ENCODE measurements around the gene DMAC1.

The DMAC1 gene, protein sequence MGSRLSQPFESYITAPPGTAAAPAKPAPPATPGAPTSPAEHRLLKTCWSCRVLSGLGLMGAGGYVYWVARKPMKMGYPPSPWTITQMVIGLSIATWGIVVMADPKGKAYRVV

DNA sequence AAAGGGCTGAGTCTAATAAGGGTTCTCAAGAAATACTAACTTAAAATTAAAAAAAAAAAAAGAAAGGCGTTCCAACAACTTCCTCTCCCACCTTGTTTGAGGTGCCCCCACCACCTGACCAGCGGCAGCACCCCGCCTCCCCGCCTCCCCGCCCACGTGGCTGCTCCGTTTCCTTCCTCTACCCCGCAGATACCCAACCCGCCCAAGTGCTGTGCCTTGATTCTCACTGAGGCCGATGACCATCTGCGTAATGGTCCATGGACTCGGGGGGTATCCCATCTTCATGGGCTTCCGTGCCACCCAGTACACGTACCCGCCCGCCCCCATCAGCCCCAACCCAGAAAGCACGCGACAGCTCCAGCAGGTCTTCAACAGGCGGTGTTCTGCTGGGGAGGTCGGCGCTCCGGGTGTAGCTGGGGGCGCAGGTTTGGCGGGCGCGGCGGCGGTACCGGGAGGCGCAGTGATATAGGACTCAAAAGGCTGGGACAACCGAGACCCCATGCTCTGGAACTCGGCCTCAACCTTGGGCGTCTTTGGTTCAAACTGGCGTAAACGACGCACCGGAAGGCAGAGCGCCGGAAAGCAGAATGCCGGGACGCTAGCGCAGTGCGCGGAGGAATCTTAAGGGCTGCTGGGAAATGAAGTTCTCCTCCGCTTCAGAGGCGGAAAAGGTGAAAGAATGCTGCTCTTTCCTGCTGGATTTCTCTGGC lies at the start of gene DMAC1:
Gene DMAC1, minus strand, starts transcription at position 545 of the 710 bp plus-strand sequence. Its CDS starts 44 bp downstream, at position 501.
- DNase-seq = peak; percentile 84

DNA sequence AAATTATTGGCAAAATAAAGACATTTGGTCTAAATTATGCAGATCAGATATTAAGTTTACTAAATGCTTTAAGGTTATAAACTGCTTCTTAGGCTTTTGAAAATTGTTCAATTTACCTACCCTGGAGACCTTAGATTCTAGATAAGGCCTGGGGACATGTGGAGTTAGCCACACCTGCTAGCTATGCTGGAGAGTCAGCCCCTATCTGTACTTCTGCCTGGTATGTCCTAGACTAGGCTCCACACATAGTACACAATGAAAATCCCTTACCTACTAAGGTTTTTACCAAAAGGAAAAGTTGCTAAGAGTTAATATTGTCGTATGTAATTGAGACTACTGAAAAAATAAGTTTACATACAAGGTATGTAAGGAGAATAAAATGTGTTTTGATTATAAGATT lies 49.8 kb upstream of the DMAC1 start:
- DNase-seq = no peak

DNA sequence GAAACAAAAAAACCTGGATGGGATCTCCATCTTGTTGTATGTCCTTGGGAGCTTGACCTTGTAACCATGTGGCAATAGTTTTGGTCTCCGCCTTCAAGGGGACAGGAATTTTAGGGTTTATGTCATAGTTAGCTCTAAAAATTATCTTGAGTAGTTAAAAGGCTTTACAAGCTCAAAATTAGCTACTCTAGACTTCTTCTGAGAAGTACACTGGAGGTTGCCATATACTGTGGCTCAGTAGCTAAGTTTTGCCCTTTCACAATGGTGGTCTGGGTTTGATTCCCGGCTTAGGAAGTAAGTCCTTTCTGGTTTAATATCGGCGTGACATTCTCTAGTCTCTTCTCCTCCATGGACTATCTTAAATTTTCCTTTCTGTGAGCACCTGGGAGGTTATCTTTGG lies 48.9 kb upstream of the DMAC1 start:
- DNase-seq = no peak

DNA sequence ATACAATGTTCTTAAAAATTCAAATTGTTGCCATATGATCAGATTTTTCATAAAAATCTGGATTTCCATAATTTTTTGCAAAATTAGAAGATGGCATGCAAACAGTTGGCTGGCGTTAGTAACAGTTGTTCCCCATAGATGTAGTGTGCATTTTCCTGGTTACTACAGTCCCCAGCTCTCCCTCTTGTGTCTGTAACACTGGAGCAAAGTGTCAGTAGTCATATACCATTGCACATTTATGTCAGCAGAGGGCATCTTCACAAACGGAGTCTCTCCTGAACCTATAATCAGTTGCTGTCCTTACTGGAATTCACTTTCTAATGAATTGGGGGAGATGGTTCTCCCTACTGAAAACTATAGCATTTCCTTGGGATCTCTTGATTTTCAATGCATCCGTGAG lies 44.7 kb upstream of the DMAC1 start:
- DNase-seq = peak; percentile 32

DNA sequence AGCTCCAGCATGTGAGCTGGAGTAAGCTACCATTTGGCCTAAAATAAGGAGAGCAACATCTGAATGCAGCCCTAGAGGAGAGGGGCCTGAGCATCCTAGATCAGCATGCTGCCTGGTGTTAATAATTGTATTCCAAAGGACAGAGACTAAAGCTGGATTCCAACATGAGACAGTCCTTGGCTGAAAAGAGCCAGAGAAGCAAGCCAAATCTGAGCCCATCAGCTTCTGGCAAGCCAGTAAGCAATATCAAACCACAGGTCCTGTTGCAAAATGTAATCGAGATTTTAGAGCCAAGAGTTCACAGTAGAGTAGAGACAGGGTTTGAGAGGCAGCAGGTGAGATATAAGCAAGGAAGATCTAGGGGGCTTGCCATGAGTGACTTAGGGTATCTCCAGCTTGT lies 42.3 kb upstream of the DMAC1 start:
- DNase-seq = no peak

DNA sequence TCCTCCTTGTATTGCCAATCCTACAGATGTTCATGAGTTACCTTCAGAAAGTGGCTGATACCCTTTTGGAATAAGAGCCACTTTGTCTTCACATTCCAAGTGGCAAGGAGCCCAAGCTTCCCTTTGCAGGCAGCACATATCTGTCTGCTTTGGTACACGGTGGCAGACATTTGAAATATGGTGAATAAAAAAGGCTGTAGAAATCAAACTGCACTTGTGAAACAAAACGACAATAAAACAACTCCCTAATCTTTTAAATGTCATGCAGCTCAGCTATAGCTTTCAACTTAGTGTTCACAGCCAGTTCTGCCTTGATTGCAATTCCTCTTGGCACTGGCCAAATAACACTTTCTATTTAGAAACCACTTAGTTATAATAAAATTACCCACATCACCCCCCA lies 35.0 kb upstream of the DMAC1 start:
- no peak for DNase-seq

DNA sequence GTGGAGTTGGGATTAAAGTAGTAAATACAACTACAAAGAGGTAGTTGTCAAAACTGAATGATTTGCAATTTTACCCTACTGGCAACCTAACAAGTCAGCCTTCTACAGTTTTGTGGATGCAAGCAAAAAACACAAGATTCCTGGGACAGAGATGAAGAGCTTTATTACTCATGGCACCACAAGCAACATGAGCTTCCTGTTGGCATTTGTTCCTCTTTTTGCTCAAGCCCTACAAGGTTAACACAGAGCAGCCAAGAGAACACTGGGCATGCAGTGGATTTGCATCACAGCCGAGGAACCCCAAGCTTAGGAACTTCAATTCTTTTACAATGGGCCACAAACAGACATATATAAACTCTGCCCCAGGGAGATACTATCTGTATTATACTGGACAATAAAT lies 28.8 kb upstream of the DMAC1 start:
- DNase-seq = no peak

DNA sequence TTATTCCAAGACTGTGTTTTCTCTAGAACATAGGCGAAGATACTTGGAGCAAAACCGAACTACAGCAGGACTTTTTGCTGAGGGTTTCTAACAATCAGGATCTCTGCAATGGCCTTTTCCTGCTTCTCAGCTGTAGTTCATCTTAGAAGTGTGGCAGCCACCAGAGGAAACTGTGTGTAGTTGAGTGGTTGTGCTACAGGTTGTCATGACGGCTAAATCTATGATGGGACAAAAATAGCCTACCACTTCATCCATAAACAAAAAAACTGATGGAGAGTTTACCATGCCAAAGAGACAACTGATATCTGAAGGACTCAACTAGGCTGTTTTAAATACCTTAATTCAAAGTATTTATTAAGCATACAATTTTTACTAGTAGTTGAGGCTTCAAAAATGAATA lies 28.2 kb upstream of the DMAC1 start:
- DNase-seq = no peak

DNA sequence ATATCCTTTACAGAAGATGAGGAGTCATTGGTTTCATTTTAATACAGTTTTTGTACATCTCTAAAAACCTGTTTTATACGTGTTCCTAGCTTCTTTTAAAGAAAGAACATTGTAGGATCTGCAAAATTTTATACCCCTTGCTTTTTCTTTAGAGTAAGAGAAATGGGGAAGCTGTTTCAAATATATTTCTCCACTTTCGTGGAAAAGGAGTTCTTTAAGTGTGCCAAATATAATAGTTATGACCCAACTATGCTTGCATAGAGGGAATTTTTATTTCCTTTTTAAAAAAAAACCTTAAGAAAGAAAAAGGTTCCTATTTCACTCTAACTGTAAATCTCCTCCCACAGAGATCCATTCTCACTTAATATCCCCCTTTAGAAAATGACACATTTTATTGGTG lies 27.5 kb upstream of the DMAC1 start:
- no peak for DNase-seq

DNA sequence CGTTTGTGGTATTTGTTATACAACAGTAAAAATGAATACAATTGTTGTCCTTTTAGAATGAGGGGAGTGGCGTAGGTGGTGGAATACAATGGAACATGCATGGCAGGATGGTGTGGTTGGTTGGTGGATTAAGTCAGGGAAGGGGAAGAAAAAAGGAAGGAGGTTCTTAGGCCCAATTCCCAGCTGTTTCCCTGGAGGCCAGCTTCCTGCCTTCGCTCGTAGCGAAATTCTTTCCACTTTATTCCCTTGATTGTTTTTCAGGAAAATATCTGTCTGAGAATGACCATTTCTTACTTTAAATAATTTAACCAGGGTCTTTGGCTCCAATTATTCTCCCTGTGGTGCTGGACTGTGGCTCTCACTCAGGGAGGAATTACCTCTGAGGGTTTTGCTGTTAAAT lies 24.1 kb upstream of the DMAC1 start:
- DNase-seq = no peak

DNA sequence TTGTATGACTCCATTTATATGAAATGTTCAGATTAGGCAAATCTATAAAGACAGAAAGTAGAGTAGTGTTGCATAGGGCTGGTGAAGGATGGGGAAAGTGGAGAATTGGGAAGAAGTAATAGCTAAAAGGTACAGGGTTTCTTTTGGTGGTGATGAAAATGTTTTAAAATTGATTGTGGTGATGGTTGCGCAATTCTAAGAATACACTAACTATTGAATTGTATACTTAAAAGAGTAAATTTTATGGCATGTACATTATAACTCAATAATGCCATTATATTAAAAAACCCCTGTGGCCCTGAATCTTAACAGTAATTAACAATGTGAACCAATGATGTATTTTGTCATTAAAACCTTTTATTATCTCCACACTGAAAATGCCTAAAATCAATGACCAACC lies 20.4 kb upstream of the DMAC1 start:
- no peak for DNase-seq

DNA sequence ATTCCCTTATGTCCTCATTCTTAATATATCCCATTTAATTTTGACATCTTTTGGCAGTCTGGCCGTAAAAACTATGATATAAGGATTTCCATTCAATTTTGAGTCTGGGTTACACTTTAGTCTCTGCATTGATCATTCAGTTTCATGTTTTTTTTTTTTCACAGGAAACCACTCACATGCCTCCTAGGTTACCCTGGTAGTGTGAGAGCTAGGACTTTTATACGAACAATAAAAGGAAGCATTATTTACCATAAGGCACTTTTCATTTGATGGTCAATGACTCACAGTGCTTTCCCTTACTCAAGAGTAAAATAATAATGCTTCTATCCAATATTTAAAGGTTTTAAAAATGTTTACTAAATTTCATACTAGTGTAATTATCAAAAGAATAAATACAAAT lies 16.4 kb upstream of the DMAC1 start:
- DNase-seq = no peak

DNA sequence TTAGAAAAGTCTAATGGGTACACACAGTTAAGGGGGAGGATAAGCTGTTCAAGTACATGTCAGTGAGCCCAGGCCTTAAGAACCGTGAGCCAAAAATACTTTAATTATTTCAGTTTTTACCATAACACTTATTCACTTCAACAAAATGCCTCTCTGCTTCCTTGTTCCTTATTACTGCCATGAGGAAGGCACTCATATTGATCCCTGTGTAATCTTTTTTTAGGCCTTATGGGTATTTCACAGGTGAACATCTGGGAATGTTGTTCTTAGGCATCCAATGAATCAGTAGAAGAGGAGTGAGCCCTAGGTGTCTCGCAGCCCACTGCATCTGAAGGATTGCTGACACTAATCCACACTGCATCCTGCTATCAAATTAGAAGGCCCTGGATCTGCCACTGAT lies 13.5 kb upstream of the DMAC1 start:
- no peak for DNase-seq

DNA sequence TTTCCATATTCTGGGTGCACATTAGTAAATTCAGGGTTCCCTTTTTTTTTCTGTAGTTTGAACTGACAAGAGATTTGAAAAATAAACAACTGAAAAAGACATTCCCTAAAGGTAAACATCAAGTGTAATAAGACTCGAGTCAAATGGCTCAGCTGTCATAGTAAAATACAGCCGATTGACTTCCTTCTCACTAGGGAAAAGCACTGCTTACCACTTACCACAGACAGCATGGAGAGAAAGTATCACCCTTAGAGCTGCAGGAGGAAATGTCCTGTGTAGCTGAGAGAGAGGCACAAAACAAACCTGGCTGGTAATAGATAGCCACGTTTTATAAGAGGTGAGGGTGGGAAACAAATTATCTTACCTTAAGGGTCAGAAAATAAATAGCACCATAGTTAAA lies 12.1 kb upstream of the DMAC1 start:
- no peak for DNase-seq

DNA sequence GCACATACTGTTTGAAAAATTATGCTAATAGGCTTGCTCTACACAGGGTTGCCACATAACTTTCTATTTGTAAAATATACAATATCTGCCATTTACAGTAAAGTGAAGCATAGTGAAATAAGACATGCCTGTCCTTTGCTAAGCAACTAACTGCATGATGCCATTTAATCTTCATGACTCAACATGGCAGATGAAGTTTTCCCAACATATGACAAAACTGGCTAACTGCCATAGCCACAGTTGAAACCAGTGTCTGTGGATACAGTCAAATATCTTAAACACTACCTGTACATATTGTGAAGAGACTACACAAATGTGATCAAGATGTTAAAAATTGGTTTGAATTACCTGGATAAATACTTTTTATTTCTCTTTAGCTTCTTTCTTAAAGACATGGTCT lies 3.1 kb upstream of the DMAC1 start:
- DNase-seq = peak; percentile 39

DNA sequence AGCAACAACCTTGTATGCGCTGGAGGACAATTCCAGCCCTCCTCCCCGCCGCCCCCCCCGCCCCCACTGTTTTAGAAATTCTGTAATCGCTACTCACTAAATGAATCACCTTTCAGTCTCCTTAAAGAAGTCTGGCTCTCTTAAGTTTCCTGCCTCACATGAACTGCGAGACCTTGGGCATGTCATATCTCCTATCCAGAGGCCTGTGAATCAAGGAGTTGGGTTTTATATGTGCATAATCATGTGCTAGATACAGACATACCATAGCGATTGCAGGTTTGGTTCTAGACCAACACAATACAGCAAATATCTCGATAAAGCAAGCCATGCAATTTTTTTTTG lies 337 bp upstream of the DMAC1 start:
- DNase-seq = no peak

DNA sequence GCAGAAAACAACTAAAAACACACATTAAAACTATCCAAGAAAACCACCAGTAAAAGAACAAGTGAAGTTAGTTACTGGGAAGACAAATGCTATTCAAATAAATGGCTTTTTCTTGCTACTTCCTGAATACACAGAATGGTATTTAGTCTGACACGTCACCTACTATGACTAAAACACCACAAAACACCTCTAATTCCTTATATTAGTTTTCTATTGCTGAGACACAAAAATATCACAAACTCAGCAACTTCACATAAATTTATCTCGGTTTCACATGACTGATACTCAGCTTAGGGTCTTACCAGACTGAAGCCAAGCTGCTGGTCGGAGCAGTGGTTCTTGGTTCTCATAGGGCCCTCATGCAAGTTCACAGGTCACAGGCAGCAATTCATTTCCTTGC lies 5.4 kb downstream of the DMAC1 start:
- no peak for DNase-seq

DNA sequence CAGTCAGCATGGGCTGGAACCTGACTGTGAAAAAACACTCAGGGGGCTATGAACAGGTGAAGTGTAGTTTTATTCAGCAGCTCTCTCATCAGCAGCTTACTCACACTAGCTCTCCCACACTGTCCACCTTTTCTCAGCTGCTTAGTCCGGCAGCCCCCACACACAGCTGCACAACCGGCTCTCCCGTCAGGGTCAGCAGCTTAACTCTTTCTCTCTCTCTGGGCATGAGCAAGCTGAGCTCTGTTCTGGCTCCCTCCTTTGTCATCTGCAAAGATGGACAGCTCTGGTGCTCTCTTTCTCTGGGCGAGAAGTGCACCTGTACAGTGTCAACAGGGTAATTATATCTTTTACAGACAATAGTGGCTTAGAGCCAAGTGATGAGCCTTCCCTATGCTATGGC lies 8.2 kb downstream of the DMAC1 start:
- no peak for DNase-seq

DNA sequence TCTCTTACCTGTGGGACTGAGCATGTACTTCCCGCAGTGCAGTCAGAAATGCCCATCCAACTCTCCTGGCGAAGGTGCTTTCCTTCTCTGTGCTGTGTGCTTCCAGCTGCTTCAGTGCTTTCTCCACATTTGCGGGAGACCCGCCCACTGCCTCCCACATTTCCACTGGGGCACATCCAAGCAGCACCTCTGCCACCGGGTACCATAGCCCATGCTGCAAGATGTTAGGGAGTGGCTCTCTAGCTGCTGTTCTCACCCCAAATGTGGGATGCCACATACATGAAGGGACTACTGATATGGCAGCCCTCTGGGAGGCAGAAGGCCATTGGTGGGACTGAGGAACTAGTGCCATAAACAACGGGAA lies 8.8 kb downstream of the DMAC1 start:
- DNase-seq = no peak

DNA sequence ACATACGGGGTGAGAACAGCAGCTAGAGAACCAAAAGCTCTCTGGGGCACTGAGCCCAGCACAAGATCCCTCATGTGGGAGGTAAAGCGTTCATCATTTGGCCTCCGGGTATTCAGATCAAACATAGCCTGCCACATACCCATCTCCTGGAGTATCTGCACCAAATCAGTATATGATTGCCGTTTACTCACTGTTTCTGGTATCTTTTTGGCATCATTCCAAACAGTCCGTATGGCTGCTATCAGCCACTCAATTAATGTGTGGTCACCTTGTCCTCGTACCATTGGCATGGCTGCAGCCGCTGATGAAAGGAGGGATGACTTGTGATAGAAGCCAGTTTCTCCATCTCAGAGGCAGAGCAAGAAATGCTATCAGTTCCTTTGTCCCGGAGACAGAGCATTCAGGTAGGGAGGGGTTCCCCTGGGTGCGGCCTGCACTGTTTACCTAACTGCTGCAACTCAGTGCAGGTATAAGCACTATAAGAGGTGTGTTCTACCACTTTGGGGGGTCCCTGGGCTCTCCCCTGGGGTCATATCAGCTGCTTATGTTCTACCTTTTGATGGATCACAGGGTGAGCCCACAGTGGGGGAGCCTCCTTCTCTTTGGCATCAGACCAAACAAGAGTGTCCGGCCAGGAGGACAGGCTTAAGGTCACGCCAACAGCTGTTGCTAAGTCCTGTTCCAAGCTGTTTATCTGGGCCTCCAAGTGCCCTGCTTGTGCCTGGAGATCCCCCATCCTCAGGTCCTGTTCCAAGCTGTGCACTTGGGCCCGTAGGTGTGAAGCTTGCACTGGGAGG lies 9.4 kb downstream of the DMAC1 start:
- DNase-seq = no peak

DNA sequence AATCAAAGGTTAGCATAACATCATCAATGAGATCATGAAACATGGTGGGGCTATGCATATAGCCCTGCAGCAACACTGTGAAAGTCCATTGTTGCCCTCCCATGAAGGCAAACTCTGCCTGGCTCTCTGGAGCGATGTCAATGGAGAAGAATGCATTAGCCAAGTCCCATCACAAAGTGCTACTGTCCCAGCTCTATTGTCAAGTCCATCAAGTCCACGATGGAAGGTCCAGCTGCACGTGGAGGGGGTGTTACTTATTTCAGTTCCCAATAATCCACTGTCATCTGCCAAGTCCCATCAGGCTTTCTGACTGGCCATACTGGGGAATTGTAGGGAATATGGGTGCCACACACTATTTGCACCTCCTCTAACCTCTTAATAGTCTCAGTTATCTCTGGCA lies 10.8 kb downstream of the DMAC1 start:
- no peak for DNase-seq

DNA sequence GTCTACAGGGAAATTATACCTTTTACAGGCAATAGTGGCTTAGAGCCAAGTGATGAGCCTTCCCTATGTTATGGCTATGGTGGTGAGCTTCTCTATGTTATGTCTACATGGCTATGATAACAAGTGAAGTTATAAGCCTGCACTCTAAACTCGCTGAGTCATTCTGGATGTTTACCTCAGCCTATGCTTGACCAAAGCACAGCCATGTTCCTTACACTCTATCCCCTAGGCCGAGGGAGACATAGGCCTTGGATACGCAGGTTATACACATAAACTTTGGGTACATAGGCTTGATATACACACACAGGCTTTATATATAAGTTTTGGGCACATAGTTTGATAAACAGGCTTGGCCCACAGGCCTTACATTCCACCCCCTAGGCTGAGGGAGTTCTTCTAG lies 13.8 kb downstream of the DMAC1 start:
- no peak for DNase-seq

DNA sequence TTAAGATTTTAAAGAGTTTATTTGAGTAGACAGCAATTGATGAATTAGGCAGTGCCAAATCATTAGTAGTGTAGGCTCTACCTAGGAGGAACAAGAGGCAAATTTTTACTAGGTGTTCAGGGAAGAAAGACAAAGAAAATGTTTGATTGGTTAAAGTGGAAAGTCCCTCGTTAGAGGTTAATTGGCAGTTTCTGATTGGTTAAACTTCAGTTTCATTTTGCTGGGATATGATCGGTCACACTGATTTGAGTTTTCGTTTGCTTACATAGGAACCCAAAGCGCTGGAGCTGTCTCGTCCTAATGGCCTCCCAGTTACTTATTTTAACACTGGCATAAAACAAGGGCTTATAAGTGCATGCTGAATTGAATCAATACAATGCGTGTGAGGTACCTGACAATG lies 15.1 kb downstream of the DMAC1 start:
- no peak for DNase-seq

DNA sequence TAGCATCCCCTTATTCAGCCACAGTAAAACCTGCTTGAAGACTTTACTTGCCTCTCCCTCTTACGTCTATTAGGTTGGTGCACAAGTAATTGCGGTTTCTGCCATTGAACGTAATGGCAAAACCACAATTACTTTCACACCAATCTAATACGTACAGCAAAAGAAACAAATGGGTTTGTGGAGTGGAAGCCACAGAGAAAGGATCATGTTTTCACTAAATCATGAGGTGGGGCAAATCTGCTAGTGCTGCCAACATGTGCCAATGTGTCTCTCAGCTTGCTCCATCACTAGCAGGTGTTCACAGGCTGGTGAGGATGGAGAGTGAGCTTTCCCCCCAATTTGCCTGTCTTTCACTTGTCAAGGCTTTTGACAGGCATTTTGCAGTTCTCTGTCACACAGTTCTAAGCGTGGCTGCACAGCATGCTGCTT lies 15.9 kb downstream of the DMAC1 start:
- DNase-seq = no peak

All from NCI-H446 treated with DMSO at 0.1 percent for 48 hours (cell line).